Measurements from ENCODE around the gene DPEP1. TPM values are rescaled to one million over a fixed set of nuclear protein-coding genes. Genes with fewer than 3 reads are reported as not detected.

Gene DPEP1
- total RNA-seq, 1 experiment from 2014 or later: 1.1 TPM

DNA sequence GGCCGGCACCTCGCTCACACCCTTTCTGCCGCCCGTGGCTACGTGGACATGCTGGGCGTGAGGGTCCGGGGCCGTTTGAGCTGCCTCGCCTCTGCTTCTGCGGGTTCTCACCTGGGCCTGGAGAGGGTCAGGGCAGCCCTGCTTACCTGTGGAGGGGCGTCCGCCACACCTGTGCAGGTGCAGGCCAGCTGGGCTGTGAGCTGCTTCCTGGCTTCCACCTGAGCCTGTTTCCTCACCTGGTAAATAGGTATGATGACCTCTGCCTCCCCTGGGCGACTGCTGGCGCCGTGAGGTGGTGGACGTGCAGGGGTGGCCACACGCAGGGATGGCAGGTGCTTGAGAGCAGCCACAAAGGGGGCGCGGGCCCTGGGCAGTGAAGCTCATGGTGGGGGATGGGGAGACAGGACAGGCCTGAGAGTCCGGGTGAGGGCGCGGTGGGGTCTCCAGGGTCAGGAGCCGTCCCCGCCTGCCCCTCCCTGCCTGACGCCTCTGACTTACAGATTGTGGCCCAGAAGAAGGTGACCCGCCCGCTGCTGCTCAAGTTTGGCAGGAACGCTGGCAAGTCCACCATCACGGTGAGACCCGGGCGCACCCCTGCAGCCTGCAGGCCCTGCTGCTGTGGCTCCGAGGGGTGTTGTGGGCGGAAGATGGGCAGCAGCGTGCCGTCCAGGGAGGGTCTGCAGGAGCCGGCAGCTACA lies 30.1 kb upstream of the DPEP1 start:
- Histone ChIP-seq H3K79me2 (ENCODE audit: insufficient read depth, low read length) (peaks cover 32% of the 10 kb centered on the region), H3K4me2 (ENCODE audit: low read length) (no peak overlapping the region), H3K9me2 (ENCODE audit: insufficient read depth) (no peaks in the 10 kb centered on the region), H2AFZ (ENCODE audit: low read depth, low read length, poor library complexity, severe bottlenecking) (no peak overlapping the region), H3K36me3 (ENCODE audit: control insufficient read depth in 1 of 2, insufficient read depth in 2 of 2, low read length in 2 of 2) (peaks cover 22 to 80% of the 10 kb centered on the region in 2 experiments), H3K9me3 (ENCODE audit: control insufficient read depth in 1 of 2, insufficient read depth in 1 of 2, low read depth in 1 of 2, low read length in 2 of 2) (peaks cover 0 to 4% of the 10 kb centered on the region in 2 experiments; a peak in 1 of 4 replicates), H3K9ac (ENCODE audit: low read length) (no peak overlapping the region), H4K20me1 (ENCODE audit: insufficient read depth) (no peaks in the 10 kb centered on the region; the same call in 1 of the 2 replicates), H3K27ac (ENCODE audit: low read depth, low read length) (peak overlapping the region; percentile 5; the same call in 1 of the 2 replicates), H3K4me1 (ENCODE audit: control insufficient read depth in 1 of 2, insufficient read depth in 2 of 2, low read length in 2 of 2) (peaks cover 13 to 38% of the 10 kb centered on the region in 2 experiments), H3K27me3 (ENCODE audit: insufficient read depth, low read length) (no peaks in the 10 kb centered on the region), H3K4me3 (replicated peaks in 1 of 2; ENCODE audit: low read depth in 1 of 2, low read length in 2 of 2) (no peak overlapping the region)
- POLR2A ChIA-PET: no interaction called here
- RAD21 ChIA-PET (ENCODE audit: low non-redundant PET in 1 of 2, low total read pairs in 2 of 2, uncharacterized antibody in 2 of 2, unreplicated experiment in 2 of 2): no interaction called here
- DNase-seq (ENCODE audit: low read depth, low spot score): no peak
- intact Hi-C loops (cut with micrococcal nuclease): no loop called here
- no TSS peak for BruUV-seq (replicated peaks)
- TF ChIP-seq ZNF274 (IDR thresholded peaks at IDR 0.05; ENCODE audit: low read depth, low read length) (no peak), SRF (IDR thresholded peaks at IDR 0.05; ENCODE audit: low read depth) (no peak), POLR2AphosphoS5 (IDR thresholded peaks at IDR 0.05; ENCODE audit: low read depth, low read length) (no peak), ZFX (IDR thresholded peaks at IDR 0.05) (no peak), TCF7L2 (IDR thresholded peaks at IDR 0.05; ENCODE audit: borderline replicate concordance, extremely low read depth, insufficient read depth, insufficient read length) (no peak), CBX3 (IDR thresholded peaks at IDR 0.05; ENCODE audit: low read depth) (no peak), YY1 (IDR thresholded peaks at IDR 0.05; ENCODE audit: extremely low read depth, insufficient replicate concordance, low read depth, low read length) (no peak), FOSL1 (IDR thresholded peaks at IDR 0.05; ENCODE audit: low read depth) (no peak), ELF1 (IDR thresholded peaks at IDR 0.05; ENCODE audit: borderline replicate concordance, low read depth) (no peak), RAD21 (IDR thresholded peaks at IDR 0.05; ENCODE audit: low read depth) (no peak), EZH2phosphoT487 (IDR thresholded peaks at IDR 0.05; ENCODE audit: borderline replicate concordance) (no peak), CEBPB (IDR thresholded peaks at IDR 0.05; ENCODE audit: low read depth) (no peak)
- ATAC-seq: no peak
- CTCF ChIA-PET: no interaction called here
